ENCODE measurements around the gene CNGA2. TPM values are rescaled to one million over a fixed set of nuclear protein-coding genes. Genes with fewer than 3 reads are reported as not detected.

The CNGA2 gene
- total RNA-seq, 1 experiment from 2014 or later: not detected

DNA sequence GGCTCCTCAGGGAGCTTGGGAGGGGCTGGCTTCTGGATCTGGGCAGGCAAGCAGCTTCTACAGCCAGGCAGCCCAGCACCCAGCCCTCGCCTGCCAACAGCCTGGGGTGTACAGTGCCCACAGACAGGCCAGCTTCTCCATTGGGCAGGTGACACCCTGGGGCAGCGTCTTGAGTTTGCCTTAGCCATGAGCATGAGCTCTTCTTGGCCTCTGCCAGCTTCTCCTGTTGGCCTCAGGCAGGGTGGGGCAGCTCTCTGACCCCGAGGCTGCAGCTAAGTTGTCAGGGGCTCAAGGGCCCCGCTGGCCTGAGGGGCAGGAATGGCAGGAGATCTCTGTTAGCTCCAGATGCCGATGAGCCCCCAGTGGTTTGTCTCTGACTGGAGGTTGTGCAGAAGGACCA lies 7.8 kb upstream of the CNGA2 start:
- Mint-ChIP-seq H3K9me3 (ENCODE audit: unreplicated experiment) (no peaks in the 10 kb centered on the region), H3K4me3 (ENCODE audit: unreplicated experiment) (no peak overlapping the region), H3K27me3 (ENCODE audit: insufficient read depth, unreplicated experiment) (peaks cover 3% of the 10 kb centered on the region), H3K27ac (ENCODE audit: unreplicated experiment) (no peak overlapping the region), H3K36me3 (ENCODE audit: insufficient read depth, unreplicated experiment) (no peaks in the 10 kb centered on the region), H3K4me1 (ENCODE audit: low read depth, unreplicated experiment) (no peaks in the 10 kb centered on the region)
- Histone ChIP-seq H3K4me1 (no peaks in the 10 kb centered on the region), H3K36me3 (ENCODE audit: control insufficient read depth, insufficient read depth, low read length) (no peaks in the 10 kb centered on the region), H3K9me3 (no peaks in the 10 kb centered on the region), H3K4me3 (ENCODE audit: low read depth, low read length) (no peak overlapping the region), H3K27me3 (replicated peaks; ENCODE audit: control insufficient read depth, insufficient read depth, low read length) (no peaks in the 10 kb centered on the region)
- intact Hi-C loops (cut with micrococcal nuclease; ENCODE audit: unreplicated experiment): no loop called here
- DNase-seq: no peak
- no TSS peak for BruUV-seq (replicated peaks)
- POLR2A ChIA-PET: no interaction called here
- CTCF ChIA-PET: no interaction called here
- TF ChIP-seq, protein P1, sequence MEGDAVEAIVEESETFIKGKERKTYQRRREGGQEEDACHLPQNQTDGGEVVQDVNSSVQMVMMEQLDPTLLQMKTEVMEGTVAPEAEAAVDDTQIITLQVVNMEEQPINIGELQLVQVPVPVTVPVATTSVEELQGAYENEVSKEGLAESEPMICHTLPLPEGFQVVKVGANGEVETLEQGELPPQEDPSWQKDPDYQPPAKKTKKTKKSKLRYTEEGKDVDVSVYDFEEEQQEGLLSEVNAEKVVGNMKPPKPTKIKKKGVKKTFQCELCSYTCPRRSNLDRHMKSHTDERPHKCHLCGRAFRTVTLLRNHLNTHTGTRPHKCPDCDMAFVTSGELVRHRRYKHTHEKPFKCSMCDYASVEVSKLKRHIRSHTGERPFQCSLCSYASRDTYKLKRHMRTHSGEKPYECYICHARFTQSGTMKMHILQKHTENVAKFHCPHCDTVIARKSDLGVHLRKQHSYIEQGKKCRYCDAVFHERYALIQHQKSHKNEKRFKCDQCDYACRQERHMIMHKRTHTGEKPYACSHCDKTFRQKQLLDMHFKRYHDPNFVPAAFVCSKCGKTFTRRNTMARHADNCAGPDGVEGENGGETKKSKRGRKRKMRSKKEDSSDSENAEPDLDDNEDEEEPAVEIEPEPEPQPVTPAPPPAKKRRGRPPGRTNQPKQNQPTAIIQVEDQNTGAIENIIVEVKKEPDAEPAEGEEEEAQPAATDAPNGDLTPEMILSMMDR (IDR thresholded peaks at IDR 0.05; ENCODE audit: insufficient read depth in 1 of 2, low read depth in 1 of 2, low read length in 1 of 2, severe bottlenecking in 1 of 2, unreplicated experiment in 1 of 2): no peak

DNA sequence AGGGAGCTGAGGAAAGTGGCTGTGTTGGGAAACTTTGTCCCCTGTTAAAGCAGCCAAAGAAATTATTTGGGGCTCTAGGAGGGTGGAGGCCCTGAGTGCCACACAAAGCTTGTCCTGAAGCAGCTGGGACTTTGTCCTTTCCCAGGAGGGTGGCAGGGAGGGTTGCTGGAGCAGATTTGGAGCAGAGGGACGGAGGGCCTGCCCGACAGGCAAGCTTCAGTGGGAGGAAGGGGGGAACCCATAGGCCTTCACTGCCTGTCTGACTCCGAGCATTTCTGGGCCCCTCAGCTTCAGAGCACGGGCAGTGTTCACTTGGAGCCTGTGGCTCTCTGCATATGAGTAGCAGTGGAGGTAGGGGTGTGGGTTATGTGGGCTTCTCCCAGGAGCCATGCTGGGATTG lies 7.2 kb upstream of the CNGA2 start:
- no peaks in the 10 kb centered on the region for H3K9me3 ChIP-seq
- TF ChIP-seq, protein P1 (IDR thresholded peaks at IDR 0.05; ENCODE audit: insufficient read depth in 1 of 2, low read depth in 1 of 2, low read length in 1 of 2, severe bottlenecking in 1 of 2, unreplicated experiment in 1 of 2): no peak
- Mint-ChIP-seq H3K27me3 (ENCODE audit: insufficient read depth, unreplicated experiment) (peaks cover 3% of the 10 kb centered on the region), H3K27ac (ENCODE audit: unreplicated experiment) (no peak overlapping the region), H3K36me3 (ENCODE audit: insufficient read depth, unreplicated experiment) (no peaks in the 10 kb centered on the region), H3K4me3 (ENCODE audit: unreplicated experiment) (no peak overlapping the region), H3K4me1 (ENCODE audit: low read depth, unreplicated experiment) (no peaks in the 10 kb centered on the region), H3K9me3 (ENCODE audit: unreplicated experiment) (no peaks in the 10 kb centered on the region)
- no TSS peak for BruUV-seq (replicated peaks)
- H3K27me3 ChIP-seq (replicated peaks; ENCODE audit: control insufficient read depth, insufficient read depth, low read length): no peaks in the 10 kb centered on the region
- no peaks in the 10 kb centered on the region for H3K4me1 ChIP-seq
- ChIA-PET POLR2A (no interaction called here), CTCF (no interaction called here)
- no peaks in the 10 kb centered on the region for H3K36me3 ChIP-seq (ENCODE audit: control insufficient read depth, insufficient read depth, low read length)
- no peak overlapping the region for H3K4me3 ChIP-seq (ENCODE audit: low read depth, low read length)
- intact Hi-C loops (cut with micrococcal nuclease; ENCODE audit: unreplicated experiment): no loop called here
- DNase-seq: no peak

DNA sequence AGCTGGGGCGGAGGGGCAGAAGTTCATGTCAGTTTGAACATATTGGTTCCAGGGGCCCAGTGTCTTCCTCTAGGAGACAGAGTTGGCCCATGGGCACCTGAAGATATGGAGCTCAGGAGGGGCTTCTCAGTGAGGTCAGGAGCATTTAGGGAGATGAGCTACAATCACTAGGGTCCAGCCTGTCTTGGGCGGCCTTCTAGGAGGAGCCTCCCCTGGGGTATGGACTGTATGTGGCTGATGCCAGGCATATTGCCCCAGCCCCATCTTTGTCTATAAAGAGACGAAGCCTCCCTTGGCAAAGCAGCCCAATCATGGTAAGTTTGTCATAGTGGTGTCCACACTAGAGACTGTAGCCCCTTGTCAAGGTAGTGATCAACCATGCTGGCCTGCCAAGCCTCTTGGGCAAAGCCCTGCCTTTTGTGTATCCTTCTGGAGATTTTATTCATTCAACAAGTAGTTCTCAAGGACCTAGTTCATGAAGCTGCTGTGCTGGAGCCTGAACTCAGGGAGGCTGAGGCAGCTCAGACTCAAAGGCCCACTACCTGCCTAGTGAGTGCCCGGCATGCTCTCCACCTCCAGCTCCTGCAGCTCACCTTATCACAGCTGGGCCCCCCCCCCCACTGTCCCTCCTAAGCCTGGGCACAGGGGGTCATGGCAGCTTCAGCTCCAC lies 5.4 kb upstream of the CNGA2 start:
- DNase-seq: no peak
- Histone ChIP-seq H3K27me3 (replicated peaks; ENCODE audit: control insufficient read depth, insufficient read depth, low read length) (no peaks in the 10 kb centered on the region), H3K36me3 (ENCODE audit: control insufficient read depth, insufficient read depth, low read length) (no peaks in the 10 kb centered on the region), H3K4me1 (no peaks in the 10 kb centered on the region), H3K9me3 (no peaks in the 10 kb centered on the region), H3K4me3 (ENCODE audit: low read depth, low read length) (no peak overlapping the region)
- ChIA-PET POLR2A (no interaction called here), CTCF (no interaction called here)
- BruUV-seq (replicated peaks): no TSS peak
- H3K36me3 Mint-ChIP-seq (ENCODE audit: insufficient read depth, unreplicated experiment): no peaks in the 10 kb centered on the region
- intact Hi-C loops (cut with micrococcal nuclease; ENCODE audit: unreplicated experiment): no loop called here
- H3K27ac Mint-ChIP-seq (ENCODE audit: unreplicated experiment): no peak overlapping the region
- peaks cover 9% of the 10 kb centered on the region for H3K27me3 Mint-ChIP-seq (ENCODE audit: insufficient read depth, unreplicated experiment)
- no peak overlapping the region for H3K4me3 Mint-ChIP-seq (ENCODE audit: unreplicated experiment)
- H3K4me1 Mint-ChIP-seq (ENCODE audit: low read depth, unreplicated experiment): no peaks in the 10 kb centered on the region
- TF ChIP-seq, protein P1 (IDR thresholded peaks at IDR 0.05; ENCODE audit: insufficient read depth in 1 of 2, low read depth in 1 of 2, low read length in 1 of 2, severe bottlenecking in 1 of 2, unreplicated experiment in 1 of 2): no peak
- no peaks in the 10 kb centered on the region for H3K9me3 Mint-ChIP-seq (ENCODE audit: unreplicated experiment)
